Erythroblast (primary cell): ENCODE measurements around the gene PLOD1.

Experiments used
- GATA1 ChIP-seq: IDR thresholded peaks from 2 replicates; pipeline ENCODE4 v1.6.1; 2011; ENCODE audit warnings: low read depth, mild to moderate bottlenecking, control low read depth, low read length, moderate library complexity
- POLR2A ChIP-seq: IDR thresholded peaks from 2 replicates; pipeline ENCODE4 v1.6.1; 2011; ENCODE audit warnings: mild to moderate bottlenecking, low read length

DNA sequence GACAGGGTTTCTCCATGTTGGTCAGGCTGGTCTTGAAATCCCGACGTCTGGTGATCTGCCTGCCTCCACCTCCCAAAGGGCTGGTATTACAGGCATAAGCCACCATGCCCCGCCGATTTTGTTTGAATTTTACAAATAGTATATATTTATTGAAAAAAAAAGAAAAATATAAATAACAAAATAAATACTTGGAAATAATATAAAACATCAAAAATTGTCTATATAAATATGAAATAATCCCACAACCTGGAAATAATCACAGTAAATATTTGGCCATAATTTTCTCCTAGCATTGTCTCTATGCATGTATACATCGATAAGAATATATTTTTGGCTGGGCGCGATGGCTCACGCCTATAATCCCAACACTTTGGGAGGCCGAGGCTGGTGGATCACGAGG is 2.7 kb upstream of the PLOD1 start:
- no peak for TF ChIP-seq POLR2A
- TF ChIP-seq GATA1 = no peak
